Activated CD4-positive, alpha-beta T cell treated with anti-CD3 and anti-CD28 coated beads, Interleukin-2, amount 50 U/mL, for 1 hour (primary cell): ENCODE data around the gene GSG1L.

ENCODE experiments used
- DNase-seq: peaks from one replicate; pipeline ENCODE4 v3.0.0-alpha.2; 2020

Gene GSG1L

GRCh38 chr16:28063591-28064061 is at the start of gene GSG1L:
GSG1L (minus strand) TSS chr16:28063714; CDS start chr16:28063424, 290 bp downstream.
- DNase-seq = no peak

- no peak for DNase-seq
These were observed 49.4 kb upstream of the GSG1L start for GRCh38 chr16:28112908-28113307.

- DNase-seq = no peak
These were observed 47.5 kb upstream of the GSG1L start for GRCh38 chr16:28110977-28111376.

GRCh38 chr16:28110479-28110878 is 47.0 kb upstream of the GSG1L start:
- DNase-seq = no peak

- no peak for DNase-seq
These were observed 46.6 kb upstream of the GSG1L start for GRCh38 chr16:28110074-28110473.

GRCh38 chr16:28108590-28109247 is 45.2 kb upstream of the GSG1L start:
- no peak for DNase-seq

- DNase-seq = no peak
These were observed 43.7 kb upstream of the GSG1L start for GRCh38 chr16:28107232-28107631.

- no peak for DNase-seq
These were observed 43.1 kb upstream of the GSG1L start for GRCh38 chr16:28106467-28107215.

- DNase-seq = no peak
These were observed 42.4 kb upstream of the GSG1L start for GRCh38 chr16:28105954-28106353.

- no peak for DNase-seq
These were observed 41.8 kb upstream of the GSG1L start for GRCh38 chr16:28105297-28105696.

GRCh38 chr16:28104404-28104803 is 40.9 kb upstream of the GSG1L start:
- DNase-seq = no peak

GRCh38 chr16:28103516-28104170 is 40.1 kb upstream of the GSG1L start:
- no peak for DNase-seq

GRCh38 chr16:28101533-28101890 is 38.0 kb upstream of the GSG1L start:
- no peak for DNase-seq

GRCh38 chr16:28100810-28101532 is 37.5 kb upstream of the GSG1L start:
- DNase-seq = no peak

GRCh38 chr16:28098959-28099945 is 35.7 kb upstream of the GSG1L start:
- no peak for DNase-seq

GRCh38 chr16:28098171-28098958 is 34.9 kb upstream of the GSG1L start:
- no peak for DNase-seq

- no peak for DNase-seq
These were observed 33.7 kb upstream of the GSG1L start for GRCh38 chr16:28096983-28097899.

- no peak for DNase-seq
These were observed 29.8 kb upstream of the GSG1L start for GRCh38 chr16:28093385-28093725.

GRCh38 chr16:28092721-28093384 is 29.3 kb upstream of the GSG1L start:
- no peak for DNase-seq

- DNase-seq = no peak
These were observed 28.1 kb upstream of the GSG1L start for GRCh38 chr16:28091656-28092055.
